SJCRH30 (cell line): ENCODE measurements around the gene PPP2R5C. TPM values are rescaled to one million over a fixed set of nuclear protein-coding genes. Genes with fewer than 3 reads are reported as not detected.

ENCODE experiments used
- DNase-seq, 2 experiments: peaks; one replicate each; pipeline ENCODE4 v3.0.0-alpha.2; 2015 to 2020
- H3K27ac ChIP-seq: fragments of 250-450 bp; sonication (Bioruptor Pico); 2 replicates; pipeline ENCODE4 v1.5.1; 2020; ENCODE audit warnings: mild to moderate bottlenecking, moderate library complexity
- H3K27me3 ChIP-seq: fragments of 250-450 bp; sonication (Bioruptor Pico); 2 replicates; pipeline ENCODE4 v1.5.1; 2020; ENCODE audit warnings: mild to moderate bottlenecking, moderate library complexity
- H3K36me3 ChIP-seq: fragments of 250-450 bp; sonication (Bioruptor Pico); 2 replicates; pipeline ENCODE4 v1.5.1; 2020; ENCODE audit warnings: mild to moderate bottlenecking, moderate library complexity
- H3K4me1 ChIP-seq: fragments of 250-450 bp; sonication (Bioruptor Pico); 2 replicates; pipeline ENCODE4 v1.5.1; 2020; ENCODE audit warnings: mild to moderate bottlenecking, moderate library complexity
- H3K4me3 ChIP-seq: fragments of 250-450 bp; sonication (Bioruptor Pico); 2 replicates; pipeline ENCODE4 v1.5.1; 2020; ENCODE audit warnings: mild to moderate bottlenecking, moderate library complexity
- H3K9me3 ChIP-seq: fragments of 250-450 bp; sonication (Bioruptor Pico); replicated peaks from 2 replicates; pipeline ENCODE4 v1.5.1; 2020; ENCODE audit warnings: mild to moderate bottlenecking, moderate library complexity
- total RNA-seq: library from RNA; depleted of rRNA; stranded (reverse); fragments of >200 nt; shearing (Covaris generic); gene quantifications from 2 replicates; pipeline ENCODE4 v1.2.3, GENCODE V29; 2014

PPP2R5C gene
- total RNA-seq, 1 experiment from 2014 or later: 161 TPM

DNA sequence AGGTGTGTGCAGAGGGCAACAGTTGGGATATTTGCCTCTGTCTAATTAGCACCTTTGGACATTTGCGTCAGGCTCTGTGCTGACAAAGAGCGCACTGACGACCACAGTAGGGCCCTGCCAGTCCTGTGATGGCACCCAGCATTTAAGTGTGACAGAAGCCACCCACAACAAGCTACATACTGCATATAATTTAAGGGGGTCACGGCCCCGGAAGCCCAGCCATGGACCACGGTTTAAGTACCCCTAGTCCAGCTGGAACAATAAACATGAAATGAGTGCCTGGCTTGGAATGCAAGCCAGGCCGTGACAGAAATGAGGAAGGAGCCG lies 186.0 kb downstream of the PPP2R5C start:
- Histone ChIP-seq H3K4me1 (no peaks in the 10 kb centered on the region; the same call in 1 of the 2 replicates), H3K4me3 (peak overlapping the region; percentile 72), H3K9me3 (no peaks in the 10 kb centered on the region), H3K36me3 (no peaks in the 10 kb centered on the region), H3K27me3 (no peaks in the 10 kb centered on the region), H3K27ac (peak overlapping the region; percentile 72)
- no peak for DNase-seq

DNA sequence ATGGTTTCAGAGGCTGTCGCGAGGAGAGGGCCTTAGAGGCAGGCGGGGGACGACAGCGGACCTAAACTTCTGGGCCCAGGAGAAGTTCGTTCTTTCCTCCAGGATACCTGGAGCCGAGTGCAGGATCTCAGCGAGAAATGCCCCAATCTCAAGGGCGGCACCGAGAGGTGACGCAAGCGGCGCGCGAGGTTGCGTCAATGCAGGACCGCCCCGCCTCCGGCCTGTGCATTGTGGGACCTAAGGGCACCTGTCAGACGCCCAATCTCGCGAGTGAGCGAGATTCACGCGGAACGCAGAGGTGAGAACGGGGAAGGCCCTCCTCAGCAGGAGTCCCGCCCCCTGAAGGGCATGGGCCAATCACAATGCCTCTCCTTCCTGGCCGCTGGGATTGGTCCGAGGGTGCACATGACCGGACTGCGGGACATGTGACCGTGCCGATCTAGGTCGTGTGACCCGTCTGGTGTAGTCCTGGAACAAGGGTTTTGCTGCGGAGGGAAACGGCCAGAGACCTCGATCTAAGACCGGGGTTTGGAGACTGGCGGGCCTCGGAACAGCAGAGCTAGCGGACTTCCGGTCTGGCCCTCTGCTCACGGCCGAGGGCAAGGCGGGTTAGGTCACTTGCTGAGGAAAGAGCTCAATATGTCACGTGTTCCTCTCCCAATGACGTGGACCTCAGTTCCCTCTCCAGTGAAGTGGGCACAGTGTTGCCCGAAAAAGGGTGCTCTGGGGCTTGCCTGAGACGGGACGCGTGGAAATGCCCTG lies 186.6 kb downstream of the PPP2R5C start:
- no peaks in the 10 kb centered on the region; the same call in 1 of the 2 replicates for H3K4me1 ChIP-seq
- peak; percentile 100 for DNase-seq
- H3K9me3 ChIP-seq: no peaks in the 10 kb centered on the region
- H3K36me3 ChIP-seq: no peaks in the 10 kb centered on the region
- peak overlapping the region; percentile 72 for H3K27ac ChIP-seq
- H3K4me3 ChIP-seq: peak overlapping the region; percentile 72
- no peaks in the 10 kb centered on the region for H3K27me3 ChIP-seq

DNA sequence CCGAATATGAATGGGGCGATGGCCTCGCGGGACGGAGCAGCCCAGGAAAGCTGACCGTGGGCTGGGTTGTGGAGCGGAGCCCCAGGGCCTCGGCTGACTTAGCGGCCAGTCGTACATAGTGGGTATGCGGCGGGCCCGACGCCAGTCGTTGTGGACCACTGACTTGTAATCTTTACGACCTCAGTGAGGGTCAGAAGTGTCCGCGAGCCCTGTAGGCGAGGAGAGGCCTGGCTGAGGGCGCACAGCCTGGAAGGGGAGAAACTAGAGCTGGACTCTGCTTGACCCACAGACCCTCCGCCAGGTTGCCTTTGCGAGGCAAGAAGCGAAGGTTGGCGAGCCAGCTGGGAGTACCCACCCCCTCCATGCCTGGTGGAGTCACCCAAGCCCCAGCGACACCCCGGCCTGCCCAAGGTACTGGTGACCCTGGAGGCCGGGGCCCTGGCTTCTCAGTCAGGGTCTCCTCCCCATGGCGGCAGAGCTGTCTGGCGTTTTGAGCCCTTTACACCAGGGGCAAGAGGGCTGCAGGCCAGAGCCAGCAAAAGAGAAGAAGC lies 187.2 kb downstream of the PPP2R5C start:
- peak overlapping the region; percentile 72 for H3K27ac ChIP-seq
- no peak for DNase-seq

DNA sequence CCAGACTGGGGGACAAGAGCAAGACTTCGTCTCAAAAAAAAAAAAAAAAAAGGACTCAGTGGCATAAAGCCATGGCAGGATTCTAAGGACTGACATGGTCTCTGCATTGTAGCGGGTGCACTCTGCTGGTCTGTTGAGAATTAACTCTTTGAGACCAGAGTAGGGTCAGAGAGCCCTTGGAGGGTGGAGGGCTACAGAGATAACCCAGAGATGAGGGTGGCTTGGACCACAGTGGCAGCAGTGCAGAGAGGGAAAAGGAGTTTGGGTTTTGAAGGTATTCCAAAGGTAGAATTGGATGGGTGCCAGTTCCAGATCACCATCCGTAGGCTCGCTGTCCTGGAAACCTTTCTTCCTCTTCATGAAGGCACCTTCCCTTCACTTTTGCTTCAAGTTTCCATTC lies 188.6 kb downstream of the PPP2R5C start:
- Histone ChIP-seq H3K9me3 (no peaks in the 10 kb centered on the region), H3K4me1 (no peaks in the 10 kb centered on the region; the same call in 1 of the 2 replicates), H3K27me3 (no peaks in the 10 kb centered on the region), H3K27ac (no peak overlapping the region), H3K36me3 (no peaks in the 10 kb centered on the region), H3K4me3 (no peak overlapping the region)
- DNase-seq: no peak

More for the DNA sequence above, 187.2 kb downstream of the PPP2R5C start:
- H3K36me3 ChIP-seq: no peaks in the 10 kb centered on the region
- no peaks in the 10 kb centered on the region for H3K9me3 ChIP-seq
- H3K4me1 ChIP-seq: no peaks in the 10 kb centered on the region; the same call in 1 of the 2 replicates
- no peaks in the 10 kb centered on the region for H3K27me3 ChIP-seq
- H3K4me3 ChIP-seq: peak overlapping the region; percentile 72

DNA sequence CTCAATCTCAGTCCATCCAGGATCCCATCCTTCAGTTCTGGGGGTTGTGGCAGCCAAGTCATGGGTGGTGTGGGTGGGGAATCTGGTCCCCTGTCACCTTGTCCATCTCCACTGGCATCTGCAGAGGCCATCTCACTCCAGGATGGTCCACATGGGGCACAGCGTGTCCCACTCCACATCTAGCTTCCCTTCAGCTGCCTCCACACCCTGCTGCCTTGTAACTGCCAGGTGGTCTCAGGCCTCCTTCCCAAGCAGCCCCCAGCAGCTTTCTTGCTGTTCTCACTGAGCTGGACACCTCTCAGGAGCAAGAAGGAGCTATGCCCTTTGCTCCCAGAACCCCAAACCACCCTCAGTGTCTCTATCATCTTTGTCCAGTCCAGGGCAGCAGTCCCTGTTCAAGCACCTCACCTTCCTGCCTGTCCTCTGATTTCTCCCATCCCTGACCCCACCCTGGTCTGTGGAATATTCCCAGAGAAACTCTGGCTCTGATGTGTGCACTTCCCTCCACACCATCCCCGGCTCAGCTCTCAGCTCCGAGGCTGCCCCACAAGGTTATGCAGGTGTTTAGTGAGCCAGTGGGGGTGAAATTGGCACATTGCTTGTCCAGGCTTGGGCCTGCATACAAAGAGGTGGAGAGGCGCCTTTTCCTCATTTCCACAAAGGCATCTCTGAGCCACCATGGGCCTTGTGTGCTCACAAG lies 189.2 kb downstream of the PPP2R5C start:
- H3K27me3 ChIP-seq: no peaks in the 10 kb centered on the region
- no peak for DNase-seq
- no peak overlapping the region for H3K27ac ChIP-seq
- H3K36me3 ChIP-seq: no peaks in the 10 kb centered on the region
- H3K4me1 ChIP-seq: no peaks in the 10 kb centered on the region; the same call in 1 of the 2 replicates
- H3K9me3 ChIP-seq: no peaks in the 10 kb centered on the region
- no peak overlapping the region for H3K4me3 ChIP-seq

DNA sequence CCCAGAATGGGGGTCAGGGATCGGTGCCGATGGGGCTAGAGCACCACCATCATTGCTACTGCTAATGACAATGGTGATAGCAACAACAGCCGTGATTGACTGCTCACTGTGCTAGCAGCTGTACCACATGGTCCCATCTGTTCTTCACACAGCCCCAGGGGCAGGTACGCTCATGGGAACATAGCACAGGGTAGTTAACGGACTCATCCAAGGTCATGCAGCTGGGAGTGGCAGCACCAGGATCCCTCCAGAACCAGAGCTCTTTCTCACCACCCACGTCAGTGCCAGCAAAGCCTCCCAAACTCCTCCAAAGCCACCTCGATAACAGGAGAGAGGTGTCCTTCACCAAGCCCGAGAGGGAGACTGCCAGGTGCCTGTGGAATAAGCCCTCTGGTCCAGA lies 191.6 kb downstream of the PPP2R5C start:
- H3K4me1 ChIP-seq: no peaks in the 10 kb centered on the region; the same call in 1 of the 2 replicates
- no peaks in the 10 kb centered on the region; the same call in 1 of the 2 replicates for H3K27me3 ChIP-seq
- no peaks in the 10 kb centered on the region for H3K36me3 ChIP-seq
- H3K27ac ChIP-seq: no peak overlapping the region
- H3K9me3 ChIP-seq: no peaks in the 10 kb centered on the region
- no peak overlapping the region for H3K4me3 ChIP-seq
- peak in 1 of 2 experiments; percentile 32 for DNase-seq

DNA sequence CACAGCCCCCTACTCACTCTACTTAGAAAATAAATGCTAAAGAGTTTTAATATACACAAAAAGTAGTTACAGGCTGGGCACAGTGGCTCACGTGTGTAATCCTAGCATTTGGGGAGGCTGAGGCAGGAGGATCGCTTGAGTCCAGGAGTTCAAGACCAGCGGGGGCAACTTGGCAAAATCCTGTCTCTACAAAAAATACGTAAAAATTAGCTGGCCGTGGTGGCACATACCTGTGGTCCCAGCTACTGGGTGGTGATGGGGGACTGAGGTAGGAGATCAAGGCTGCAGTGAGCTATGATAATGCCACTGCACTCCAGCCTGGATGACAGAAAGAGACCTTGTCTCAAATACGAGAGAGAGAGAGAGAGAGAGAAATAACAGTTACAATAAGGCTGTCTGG lies 193.0 kb downstream of the PPP2R5C start:
- Histone ChIP-seq H3K4me1 (no peaks in the 10 kb centered on the region), H3K4me3 (no peak overlapping the region), H3K9me3 (no peaks in the 10 kb centered on the region), H3K36me3 (no peaks in the 10 kb centered on the region), H3K27me3 (no peaks in the 10 kb centered on the region; the same call in 1 of the 2 replicates), H3K27ac (no peak overlapping the region)
- no peak for DNase-seq

DNA sequence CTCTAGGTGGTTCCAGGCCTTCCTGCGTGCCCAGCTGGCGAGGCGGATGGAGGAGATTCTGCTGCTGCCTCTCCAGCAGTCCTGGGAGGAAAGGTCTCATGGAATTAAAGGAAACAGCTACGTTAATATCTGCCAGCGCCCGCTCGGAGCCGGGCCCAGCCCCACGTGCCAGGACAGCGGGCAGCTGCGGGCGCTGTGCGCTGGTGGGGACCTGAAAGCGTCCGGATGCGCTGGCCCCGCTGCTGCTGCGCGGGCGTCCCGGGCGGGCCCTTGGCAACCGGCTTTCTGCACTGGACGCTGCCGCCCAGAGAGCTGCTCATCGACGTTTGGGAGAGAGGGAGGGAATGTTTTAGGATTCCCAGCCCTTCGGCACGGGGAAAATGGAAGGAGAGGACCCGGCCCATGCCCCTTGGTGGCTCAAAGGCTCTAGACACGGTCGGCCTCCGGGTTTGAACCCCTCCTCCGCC lies 194.2 kb downstream of the PPP2R5C start:
- no peaks in the 10 kb centered on the region for H3K36me3 ChIP-seq

DNA sequence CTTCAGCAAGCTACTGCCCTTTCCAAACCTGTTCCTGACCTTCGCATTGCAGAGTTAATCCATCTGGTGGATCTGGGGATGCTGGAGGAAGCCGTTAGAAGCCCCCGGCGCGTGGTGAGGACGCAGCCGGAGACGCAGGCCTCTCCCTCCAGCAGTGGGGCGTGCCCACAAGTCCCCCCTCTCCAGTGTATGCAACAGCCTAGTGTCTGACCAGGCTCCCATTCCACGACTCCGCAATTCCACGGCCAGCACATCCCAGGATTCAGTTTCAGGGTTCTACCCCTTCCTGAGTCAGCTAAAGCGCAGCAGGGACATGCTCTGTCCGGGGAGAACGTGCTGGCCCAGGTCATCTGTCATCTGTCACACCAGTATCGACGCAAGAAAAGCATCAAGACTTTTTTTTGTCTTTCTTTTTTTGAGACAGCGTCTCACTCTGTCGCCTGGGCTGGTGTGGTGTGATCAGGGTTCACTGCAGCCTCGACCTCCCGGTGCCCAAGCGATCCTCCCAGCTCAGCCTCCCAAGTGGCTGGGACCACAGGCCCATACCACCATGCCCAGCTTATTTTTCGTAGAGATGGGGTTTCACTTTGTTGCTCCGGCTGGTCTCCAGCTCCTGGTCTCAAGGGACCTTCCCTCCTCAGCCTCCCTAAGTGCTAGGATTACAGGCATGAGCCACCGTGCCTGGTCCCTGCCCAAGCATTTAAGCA lies 194.8 kb downstream of the PPP2R5C start:
- Histone ChIP-seq H3K9me3 (no peaks in the 10 kb centered on the region), H3K4me3 (no peak overlapping the region), H3K36me3 (no peaks in the 10 kb centered on the region), H3K27me3 (no peaks in the 10 kb centered on the region; the same call in 1 of the 2 replicates), H3K27ac (no peak overlapping the region), H3K4me1 (no peaks in the 10 kb centered on the region)
- DNase-seq: peak in 1 of 2 experiments; percentile 40

More for the DNA sequence above, 194.2 kb downstream of the PPP2R5C start:
- Histone ChIP-seq H3K27me3 (no peaks in the 10 kb centered on the region; the same call in 1 of the 2 replicates), H3K27ac (no peak overlapping the region), H3K4me1 (no peaks in the 10 kb centered on the region), H3K9me3 (no peaks in the 10 kb centered on the region), H3K4me3 (no peak overlapping the region)
- DNase-seq: no peak

DNA sequence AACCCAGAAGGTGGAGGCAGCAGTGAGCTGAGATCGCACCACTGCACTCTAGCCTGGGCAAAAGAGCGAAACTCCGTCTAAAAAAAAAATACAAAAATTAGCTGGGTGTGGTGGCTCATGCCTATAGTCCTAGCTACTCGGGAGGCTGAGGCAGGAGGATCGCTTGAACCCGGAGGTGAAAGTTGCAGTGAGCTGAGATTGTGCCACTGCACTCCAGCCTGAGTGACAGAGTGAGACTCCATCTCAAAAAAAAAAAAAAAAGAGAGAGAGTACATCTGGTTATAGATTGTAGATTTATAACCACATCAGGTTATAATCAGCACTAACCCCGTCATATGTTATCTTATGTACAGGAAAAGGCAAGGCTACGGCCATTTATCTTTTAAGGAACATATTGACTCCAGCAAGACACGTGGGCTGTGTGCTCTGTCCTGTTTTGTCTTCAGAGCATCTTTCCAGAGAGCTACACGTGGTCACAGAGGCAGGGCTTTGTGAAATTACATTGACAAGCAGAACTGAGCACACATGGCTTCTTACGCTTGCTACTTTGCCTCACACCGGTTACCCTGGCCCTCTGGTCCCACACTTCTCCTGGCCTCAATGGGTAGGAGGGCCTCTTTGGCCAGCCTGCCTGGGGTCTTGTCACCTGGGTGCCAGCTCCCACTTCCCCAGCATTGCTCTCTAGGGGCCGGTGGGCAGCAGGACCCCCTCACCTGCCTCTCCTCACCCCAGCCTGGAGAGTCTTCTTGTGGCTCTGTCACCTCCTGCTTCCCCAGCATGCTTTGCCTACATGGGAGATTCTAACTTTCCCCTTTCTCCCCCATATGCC lies 196.1 kb downstream of the PPP2R5C start:
- no peaks in the 10 kb centered on the region for H3K36me3 ChIP-seq
- no peak overlapping the region for H3K4me3 ChIP-seq
- peaks cover 7% of the 10 kb centered on the region for H3K4me1 ChIP-seq
- H3K9me3 ChIP-seq: no peaks in the 10 kb centered on the region
- H3K27me3 ChIP-seq: no peaks in the 10 kb centered on the region; the same call in 1 of the 2 replicates
- H3K27ac ChIP-seq: no peak overlapping the region
- DNase-seq: no peak

DNA sequence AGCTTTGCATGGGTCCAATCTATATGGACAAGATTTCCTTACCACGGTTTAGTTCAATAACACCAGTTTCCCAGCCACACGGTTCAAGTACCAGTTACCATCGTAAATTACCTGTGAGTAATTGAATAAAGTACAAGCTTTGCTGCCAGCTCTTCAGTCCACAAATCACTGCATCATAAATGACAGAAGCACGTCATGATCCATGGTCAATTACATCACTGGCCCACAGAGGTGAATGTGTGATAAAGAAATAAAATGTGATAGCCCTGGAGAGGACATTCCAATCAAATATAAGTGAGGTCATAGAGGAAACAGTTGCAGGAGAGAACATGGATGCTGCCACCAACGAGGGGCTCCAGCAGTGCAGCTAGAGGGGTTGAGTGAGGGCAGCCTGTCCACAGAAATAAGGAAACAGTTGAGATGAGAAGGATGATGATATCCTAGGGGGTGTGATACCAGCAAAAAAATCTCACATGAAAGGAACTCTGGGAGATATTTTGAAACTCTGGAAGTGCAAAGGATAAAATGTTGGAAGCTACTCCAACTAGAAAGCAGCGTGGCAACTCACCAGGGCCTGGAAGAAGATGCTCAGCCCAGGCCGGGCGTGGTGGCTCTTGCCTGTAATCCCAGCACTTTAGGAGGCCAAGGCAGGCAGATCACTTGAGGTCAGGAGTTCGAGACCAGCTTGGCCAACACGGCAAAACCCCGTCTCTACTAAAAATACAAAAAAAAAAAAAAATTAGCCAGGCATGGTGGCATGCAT lies 197.1 kb downstream of the PPP2R5C start:
- no peak for DNase-seq
- Histone ChIP-seq H3K4me3 (no peak overlapping the region), H3K9me3 (no peaks in the 10 kb centered on the region), H3K36me3 (no peaks in the 10 kb centered on the region), H3K27ac (no peak overlapping the region), H3K4me1 (peaks cover 11% of the 10 kb centered on the region), H3K27me3 (no peaks in the 10 kb centered on the region; the same call in 1 of the 2 replicates)

DNA sequence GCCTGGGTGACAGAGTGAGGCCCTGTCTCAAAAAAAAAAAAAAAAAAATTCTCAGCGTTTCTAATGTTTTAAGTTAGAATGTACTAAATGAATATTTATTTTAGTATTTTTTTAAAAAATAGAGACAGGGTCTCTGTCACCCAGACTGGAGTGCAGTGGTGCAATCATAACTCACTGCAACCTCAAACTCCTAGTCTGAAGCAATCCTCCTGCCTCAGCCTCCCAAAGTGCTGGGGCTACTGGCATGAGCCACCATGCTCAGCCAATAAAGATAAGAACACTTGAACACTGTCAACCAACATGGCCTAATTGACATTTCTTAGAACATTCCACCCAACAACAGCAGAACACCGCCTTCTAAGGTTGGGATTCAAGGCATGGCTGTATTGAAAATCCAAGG lies 197.8 kb downstream of the PPP2R5C start:
- Histone ChIP-seq H3K27ac (no peak overlapping the region), H3K9me3 (no peaks in the 10 kb centered on the region), H3K27me3 (no peaks in the 10 kb centered on the region; the same call in 1 of the 2 replicates), H3K4me1 (peaks cover 11% of the 10 kb centered on the region), H3K36me3 (no peaks in the 10 kb centered on the region), H3K4me3 (no peak overlapping the region)
- no peak for DNase-seq

DNA sequence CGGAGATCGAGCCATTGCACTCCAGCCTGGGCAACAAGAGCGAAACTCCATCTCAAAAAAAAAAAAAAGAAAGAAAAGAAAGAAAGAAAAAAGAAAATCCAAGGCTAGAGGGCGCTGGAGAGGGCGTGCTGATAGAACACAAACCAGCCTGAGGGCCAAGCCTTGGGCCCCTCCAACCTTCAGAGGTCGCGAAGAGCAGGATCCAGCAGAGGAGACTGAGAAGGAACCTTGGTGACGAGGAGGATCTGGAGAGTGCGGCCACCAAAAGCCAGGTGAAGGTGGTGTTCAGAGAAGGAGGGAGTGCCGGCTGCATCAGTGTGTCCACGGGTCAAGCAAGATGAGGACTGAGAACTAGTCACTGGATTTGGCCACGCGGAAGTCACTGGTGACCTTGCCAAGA lies 198.7 kb downstream of the PPP2R5C start:
- H3K36me3 ChIP-seq: no peaks in the 10 kb centered on the region
- no peaks in the 10 kb centered on the region; the same call in 1 of the 2 replicates for H3K27me3 ChIP-seq
- H3K9me3 ChIP-seq: no peaks in the 10 kb centered on the region
- peak; percentile 41 to 62 for DNase-seq
- H3K27ac ChIP-seq: no peak overlapping the region
- H3K4me3 ChIP-seq: no peak overlapping the region
- peaks cover 11% of the 10 kb centered on the region for H3K4me1 ChIP-seq
